ENCODE results near the gene TAF11L13. TPM values are rescaled to one million over a fixed set of nuclear protein-coding genes. Genes with fewer than 3 reads are reported as not detected.
"Not testable (repeated sequence)": the region's sequence is repeated elsewhere in the genome, so short reads cannot be mapped to it uniquely, and the experiment has no call there.

Gene TAF11L13
- total RNA-seq, 2 experiments from 2014 or later: not detected

DNA sequence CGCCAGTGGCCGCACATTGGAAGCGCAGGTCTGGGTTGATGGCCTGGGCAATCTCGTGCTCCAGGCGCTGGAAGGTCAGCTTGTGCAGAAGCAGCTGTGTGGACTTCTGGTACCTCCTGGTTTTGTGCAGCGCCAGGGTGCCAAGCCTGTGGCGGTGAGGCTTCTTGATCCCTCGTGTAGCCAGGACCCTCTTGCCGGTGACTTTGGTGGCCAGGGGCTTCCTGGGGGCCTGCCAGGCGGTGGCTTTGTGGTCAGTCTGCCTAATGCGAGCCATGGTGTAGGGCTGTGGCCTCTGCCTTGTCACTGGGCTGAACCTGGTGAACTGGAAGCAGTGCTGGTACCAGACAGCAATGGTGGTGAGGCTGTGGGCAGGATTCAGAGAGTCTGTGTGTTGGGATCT, 6.2 kb upstream of the TAF11L13 start:
- Mint-ChIP-seq H3K4me3 (no peak overlapping the region), H3K27ac (no peak overlapping the region), H3K36me3 (ENCODE audit: low read depth) (no peaks in the 10 kb centered on the region), H3K4me1 (ENCODE audit: low read depth) (no peaks in the 10 kb centered on the region), H3K9me3 (ENCODE audit: insufficient read depth) (peaks cover 4% of the 10 kb centered on the region), H3K27me3 (ENCODE audit: low read depth) (no peaks in the 10 kb centered on the region)
- DNase-seq (no peak), ATAC-seq (no peak)
- ChIA-PET CTCF (no interaction called here), POLR2A (no interaction called here)

DNA sequence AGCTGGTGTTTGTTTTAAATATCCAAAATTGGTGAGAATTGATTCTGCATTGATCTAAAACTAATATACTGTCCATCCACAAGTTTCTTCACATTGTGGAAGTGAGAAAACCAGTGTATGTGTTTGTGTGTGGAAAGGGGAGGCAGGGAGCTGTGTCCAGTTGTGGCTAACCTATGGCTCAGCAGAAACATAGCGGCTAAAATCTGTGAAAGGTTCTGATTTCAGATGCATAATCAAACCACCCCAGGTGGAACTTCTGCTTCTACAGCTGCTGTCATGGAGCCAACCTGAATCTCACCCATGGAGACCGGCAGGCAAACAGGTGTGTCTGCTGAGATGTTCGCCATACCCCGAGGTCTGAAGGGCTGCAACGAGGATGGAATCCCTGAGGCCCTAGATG, 2.3 kb downstream of the TAF11L13 start, which contains the start of gene TAF11L14:
Gene TAF11L14 (plus strand): TSS at position 301 of the 400 bp plus-strand sequence.
- Mint-ChIP-seq H3K9me3 (ENCODE audit: insufficient read depth) (peaks cover 5% of the 10 kb centered on the region), H3K27me3 (ENCODE audit: low read depth) (no peaks in the 10 kb centered on the region), H3K36me3 (ENCODE audit: low read depth) (no peaks in the 10 kb centered on the region), H3K4me1 (ENCODE audit: low read depth) (no peaks in the 10 kb centered on the region), H3K4me3 (no peak within 1 kb of the TSS), H3K27ac (no peak within 1 kb of the TSS)
- ChIA-PET POLR2A (no interaction called here), CTCF (no interaction called here)
- ATAC-seq: no peak
- DNase-seq: no peak

DNA sequence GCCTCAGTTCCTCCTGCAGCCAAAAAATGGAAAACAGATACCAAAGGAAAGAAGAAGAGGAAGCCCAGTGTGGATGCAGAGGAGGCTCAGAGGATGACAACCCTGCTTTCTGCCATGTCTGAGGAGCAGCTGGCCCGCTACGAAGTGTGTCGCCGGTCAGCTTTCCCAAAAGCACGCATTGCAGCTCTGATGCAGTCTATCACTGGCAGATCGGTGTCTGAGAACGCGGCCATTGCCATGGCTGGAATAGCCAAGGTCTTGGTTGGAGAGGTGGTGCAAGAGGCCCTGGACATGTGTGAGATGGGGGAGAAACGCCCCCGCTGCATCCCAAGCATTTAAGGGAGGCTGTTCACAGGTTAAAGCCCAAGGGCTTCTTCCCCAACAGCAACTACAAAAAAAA, 17.3 kb downstream of the TAF11L13 start:
- H3K4me3 Mint-ChIP-seq; ATAC-seq; H3K27ac Mint-ChIP-seq; H3K4me1 Mint-ChIP-seq (ENCODE audit: low read depth); CTCF ChIA-PET; DNase-seq; POLR2A ChIA-PET; H3K27me3 Mint-ChIP-seq (ENCODE audit: low read depth); H3K36me3 Mint-ChIP-seq (ENCODE audit: low read depth): not testable (repeated sequence)
- H3K9me3 Mint-ChIP-seq (ENCODE audit: insufficient read depth): peaks cover 11% of the 10 kb centered on the region

DNA sequence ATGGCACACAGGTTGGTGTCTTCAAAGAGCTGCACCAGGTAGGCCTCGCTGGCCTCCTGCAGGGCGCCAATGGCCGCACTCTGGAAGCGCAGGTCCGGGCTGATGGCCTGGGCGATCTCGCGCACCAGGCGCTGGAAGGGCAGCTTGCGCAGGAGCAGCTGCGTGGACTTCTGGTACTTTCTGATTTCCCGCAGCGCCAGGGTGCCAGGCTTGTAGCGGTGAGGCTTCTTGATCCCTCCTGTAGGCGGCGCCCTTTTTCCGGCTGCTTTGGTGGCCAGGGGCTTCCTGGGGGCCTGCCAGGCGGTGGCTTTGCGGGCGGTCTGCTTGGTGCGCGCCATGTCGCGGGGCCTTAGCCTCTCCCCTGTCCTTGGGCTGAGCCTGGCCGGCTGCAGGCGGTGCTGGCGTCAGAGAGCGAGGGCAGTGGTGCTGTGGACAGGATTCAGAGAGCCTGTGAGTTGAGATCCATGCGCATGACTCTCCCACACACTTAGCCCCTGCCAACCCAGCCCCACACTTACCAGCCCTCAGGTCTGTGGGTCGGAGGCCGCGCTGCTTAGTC, 23.4 kb downstream of the TAF11L13 start:
- CTCF ChIA-PET; H3K36me3 Mint-ChIP-seq (ENCODE audit: low read depth); H3K27me3 Mint-ChIP-seq (ENCODE audit: low read depth); POLR2A ChIA-PET; H3K4me3 Mint-ChIP-seq; DNase-seq; ATAC-seq; H3K4me1 Mint-ChIP-seq (ENCODE audit: low read depth); H3K27ac Mint-ChIP-seq: not testable (repeated sequence)
- peaks cover 21% of the 10 kb centered on the region for H3K9me3 Mint-ChIP-seq (ENCODE audit: insufficient read depth)

GRCh38 chr5:17655921-17656320, 24.0 kb downstream of the TAF11L13 start:
- DNase-seq: no peak
- ChIA-PET POLR2A (no interaction called here), CTCF (no interaction called here)
- Mint-ChIP-seq H3K27ac (no peak overlapping the region), H3K9me3 (ENCODE audit: insufficient read depth) (peaks cover 24% of the 10 kb centered on the region), H3K4me1 (ENCODE audit: low read depth) (no peaks in the 10 kb centered on the region), H3K36me3 (ENCODE audit: low read depth) (no peaks in the 10 kb centered on the region), H3K4me3 (no peak overlapping the region), H3K27me3 (ENCODE audit: low read depth) (no peaks in the 10 kb centered on the region)
- no peak for ATAC-seq

DNA sequence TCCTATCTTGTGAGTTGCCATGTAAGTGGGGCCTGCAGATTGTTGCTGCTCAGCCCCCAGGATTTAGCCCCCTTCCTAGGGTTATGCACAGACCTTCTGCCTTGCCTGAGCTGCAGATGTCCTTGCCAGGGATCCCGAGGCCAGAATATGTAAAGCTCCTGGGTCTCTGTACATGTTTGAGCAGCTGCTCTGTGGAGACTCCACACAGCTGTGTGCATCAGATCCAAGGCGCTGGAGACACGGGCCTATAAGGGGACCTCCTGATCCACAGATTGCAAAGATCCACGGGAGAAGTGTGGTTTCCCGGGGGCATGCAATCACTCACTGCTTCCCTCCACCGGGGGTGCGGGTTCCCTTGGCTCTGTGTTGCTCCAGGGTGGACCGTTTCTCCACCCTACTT, 31.3 kb downstream of the TAF11L13 start:
- CTCF ChIA-PET: no interaction called here
- no peaks in the 10 kb centered on the region for H3K4me1 Mint-ChIP-seq (ENCODE audit: low read depth)
- no peak overlapping the region for H3K27ac Mint-ChIP-seq
- ATAC-seq: no peak
- no peak overlapping the region for H3K4me3 Mint-ChIP-seq
- H3K27me3 Mint-ChIP-seq (ENCODE audit: low read depth): no peaks in the 10 kb centered on the region
- no peak for DNase-seq
- H3K9me3 Mint-ChIP-seq (ENCODE audit: insufficient read depth): peaks cover 16% of the 10 kb centered on the region
- POLR2A ChIA-PET: no interaction called here
- no peaks in the 10 kb centered on the region for H3K36me3 Mint-ChIP-seq (ENCODE audit: low read depth)

DNA sequence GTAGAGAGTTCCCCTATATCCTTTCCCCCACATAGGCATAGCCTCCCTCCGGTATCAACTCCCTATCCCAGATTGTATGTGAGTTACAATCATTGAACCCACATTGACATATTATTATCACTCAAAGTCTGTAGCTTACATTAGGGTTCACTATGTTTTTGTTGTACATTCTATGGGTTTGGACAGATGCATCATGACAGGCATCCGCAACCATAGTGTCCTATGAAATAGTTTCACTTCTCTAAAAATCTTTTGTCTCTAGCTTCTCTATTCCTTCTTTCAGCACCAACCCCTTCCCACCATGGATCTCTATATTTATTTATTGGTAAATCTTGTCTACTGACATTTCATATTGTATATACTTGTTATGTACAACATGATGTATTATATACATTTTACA, 33.9 kb downstream of the TAF11L13 start:
- Mint-ChIP-seq H3K4me1 (ENCODE audit: low read depth) (no peaks in the 10 kb centered on the region), H3K36me3 (ENCODE audit: low read depth) (no peaks in the 10 kb centered on the region), H3K27ac (no peak overlapping the region), H3K4me3 (no peak overlapping the region), H3K9me3 (ENCODE audit: insufficient read depth) (peaks cover 8% of the 10 kb centered on the region), H3K27me3 (ENCODE audit: low read depth) (no peaks in the 10 kb centered on the region)
- POLR2A ChIA-PET: no interaction called here
- CTCF ChIA-PET: no interaction called here
- DNase-seq: no peak
- ATAC-seq: no peak

GRCh38 chr5:17666726-17667235, 34.9 kb downstream of the TAF11L13 start:
- Mint-ChIP-seq H3K4me3 (no peak overlapping the region), H3K27me3 (ENCODE audit: low read depth) (no peaks in the 10 kb centered on the region), H3K36me3 (ENCODE audit: low read depth) (no peaks in the 10 kb centered on the region), H3K9me3 (ENCODE audit: insufficient read depth) (peaks cover 13% of the 10 kb centered on the region), H3K27ac (no peak overlapping the region), H3K4me1 (ENCODE audit: low read depth) (no peaks in the 10 kb centered on the region)
- ChIA-PET POLR2A (no interaction called here), CTCF (no interaction called here)
- DNase-seq: no peak
- ATAC-seq: no peak

DNA sequence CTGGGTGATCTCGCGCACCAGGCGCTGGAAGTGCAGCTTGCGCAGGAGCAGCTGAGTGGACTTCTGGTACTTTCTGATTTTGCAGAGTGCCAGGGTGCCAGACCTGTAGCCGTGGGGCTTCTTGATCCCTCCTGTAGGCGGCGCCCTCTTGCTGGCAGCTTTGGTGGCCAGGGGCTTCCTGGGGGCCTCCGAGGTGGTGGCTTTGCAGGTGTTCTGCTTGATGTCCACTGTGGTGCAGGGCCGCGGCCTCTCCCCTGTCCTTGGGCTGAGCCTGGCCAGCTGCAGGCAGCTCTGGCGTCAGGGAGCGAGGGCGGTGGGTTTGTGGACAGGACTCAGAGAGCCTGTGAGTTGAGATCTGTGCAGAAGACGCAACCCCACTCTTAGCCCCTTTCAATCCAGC, 38.5 kb downstream of the TAF11L13 start:
- no peaks in the 10 kb centered on the region for H3K27me3 Mint-ChIP-seq (ENCODE audit: low read depth)
- ChIA-PET CTCF (no interaction called here), POLR2A (no interaction called here)
- no peak for DNase-seq
- peaks cover 12% of the 10 kb centered on the region for H3K9me3 Mint-ChIP-seq (ENCODE audit: insufficient read depth)
- no peak for ATAC-seq
- H3K27ac Mint-ChIP-seq: no peak overlapping the region
- H3K36me3 Mint-ChIP-seq (ENCODE audit: low read depth): no peaks in the 10 kb centered on the region
- no peaks in the 10 kb centered on the region for H3K4me1 Mint-ChIP-seq (ENCODE audit: low read depth)
- H3K4me3 Mint-ChIP-seq: no peak overlapping the region

DNA sequence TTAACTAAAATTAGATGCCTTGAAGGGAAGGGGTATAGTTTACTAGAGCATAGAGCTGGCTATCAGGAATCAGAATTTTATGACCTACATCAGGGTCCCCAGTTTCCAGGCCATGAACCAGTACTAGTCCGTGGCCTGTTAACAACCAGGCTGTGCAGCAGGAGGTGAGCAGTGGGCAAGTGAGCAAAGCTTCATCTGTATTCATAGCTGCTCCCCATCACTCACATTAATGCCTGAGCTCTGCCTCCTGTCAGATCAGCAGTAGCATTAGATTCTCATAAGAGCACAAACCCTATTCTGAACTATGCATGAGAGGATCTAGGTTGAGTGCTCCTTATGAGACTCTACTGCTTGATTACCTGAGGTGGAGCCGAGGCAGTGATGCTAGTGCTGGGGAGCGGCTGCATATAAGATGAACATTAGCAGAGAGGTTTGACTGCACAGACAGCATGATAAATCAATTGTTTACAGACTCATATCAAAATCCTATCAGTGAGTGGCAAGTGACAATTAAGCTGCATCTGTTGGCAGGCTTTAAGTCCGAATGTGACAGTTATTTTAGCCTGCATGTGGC, 47.0 kb downstream of the TAF11L13 start:
- Mint-ChIP-seq H3K27me3 (ENCODE audit: low read depth) (no peaks in the 10 kb centered on the region), H3K4me1 (ENCODE audit: low read depth) (no peaks in the 10 kb centered on the region), H3K4me3 (no peak overlapping the region), H3K9me3 (ENCODE audit: insufficient read depth) (peaks cover 15% of the 10 kb centered on the region), H3K36me3 (ENCODE audit: low read depth) (no peaks in the 10 kb centered on the region), H3K27ac (no peak overlapping the region)
- ATAC-seq (no peak), DNase-seq (no peak)
- ChIA-PET CTCF (no interaction called here), POLR2A (no interaction called here)

DNA sequence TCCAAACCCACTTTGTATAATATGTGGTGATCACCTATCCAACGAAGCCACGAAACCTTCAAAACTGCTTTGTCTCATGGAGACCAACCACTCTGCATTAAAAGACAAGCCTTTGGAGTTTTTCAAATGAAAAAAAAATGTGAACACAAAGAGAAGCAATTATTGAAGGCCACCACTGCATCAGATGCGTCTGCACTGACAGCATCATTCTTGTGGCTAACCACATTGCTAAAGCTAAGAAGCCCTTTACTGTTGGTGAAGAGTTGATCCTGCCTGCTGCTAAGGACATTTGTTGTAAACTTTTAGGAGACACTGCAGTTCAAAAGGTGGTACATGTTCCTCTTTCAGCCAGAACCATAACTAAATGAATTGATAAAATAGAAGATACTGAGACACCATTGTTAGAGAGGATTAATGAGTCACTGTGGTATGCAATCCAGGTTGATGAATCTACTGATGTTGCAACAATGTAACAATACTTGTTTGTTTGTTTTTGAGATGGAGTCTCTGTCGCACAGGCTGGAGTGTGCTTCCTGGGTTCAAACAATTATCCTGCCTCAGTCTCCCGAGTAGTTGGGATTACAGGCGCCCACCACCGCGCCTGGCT, 47.8 kb downstream of the TAF11L13 start:
- DNase-seq (no peak), ATAC-seq (no peak)
- H3K4me1 Mint-ChIP-seq (ENCODE audit: low read depth): no peaks in the 10 kb centered on the region
- POLR2A ChIA-PET: no interaction called here
- H3K36me3 Mint-ChIP-seq (ENCODE audit: low read depth): no peaks in the 10 kb centered on the region
- no peak overlapping the region for H3K4me3 Mint-ChIP-seq
- CTCF ChIA-PET: no interaction called here
- peaks cover 15% of the 10 kb centered on the region for H3K9me3 Mint-ChIP-seq (ENCODE audit: insufficient read depth)
- H3K27ac Mint-ChIP-seq: no peak overlapping the region
- H3K27me3 Mint-ChIP-seq (ENCODE audit: low read depth): no peaks in the 10 kb centered on the region

DNA sequence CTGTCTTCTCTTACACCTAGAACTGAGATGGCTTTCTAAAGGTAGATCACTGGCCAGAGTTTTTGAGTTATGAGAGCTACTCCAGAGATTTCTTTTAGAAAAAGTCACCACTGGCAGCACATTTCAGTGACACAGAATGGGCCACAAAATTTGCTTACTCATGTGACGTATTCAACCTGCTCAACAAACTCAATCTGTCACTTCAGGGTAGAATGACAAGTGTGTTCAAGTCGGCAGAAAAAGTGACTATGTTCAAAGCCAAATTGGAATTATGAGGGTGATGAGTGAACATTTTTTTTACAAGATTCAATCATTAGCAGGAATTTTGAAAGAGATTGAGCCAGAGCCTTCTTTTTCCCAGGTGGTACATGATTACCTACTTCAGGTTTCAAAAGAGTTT, 48.8 kb downstream of the TAF11L13 start:
- DNase-seq (no peak), ATAC-seq (no peak)
- H3K9me3 Mint-ChIP-seq (ENCODE audit: insufficient read depth): peaks cover 15% of the 10 kb centered on the region
- CTCF ChIA-PET: no interaction called here
- POLR2A ChIA-PET: no interaction called here
- H3K4me3 Mint-ChIP-seq: no peak overlapping the region
- no peak overlapping the region for H3K27ac Mint-ChIP-seq
- H3K27me3 Mint-ChIP-seq (ENCODE audit: low read depth): no peaks in the 10 kb centered on the region
- no peaks in the 10 kb centered on the region for H3K36me3 Mint-ChIP-seq (ENCODE audit: low read depth)
- H3K4me1 Mint-ChIP-seq (ENCODE audit: low read depth): no peaks in the 10 kb centered on the region

All from activated CD8-positive, alpha-beta T cell treated with anti-CD3 and anti-CD28 coated beads, Interleukin-2, amount 10 ng/mL, durations not matched to agents 7 days and 5 days (primary cell).